ENCODE measurements around the gene FNDC4. TPM values are rescaled to one million over a fixed set of nuclear protein-coding genes. Genes with fewer than 3 reads are reported as not detected.

FNDC4 gene
- total RNA-seq, 2 experiments from 2014 or later: not detected

GRCh38 chr2:27446057-27446456 is 48.9 kb downstream of the FNDC4 start:
- H3K9me3 Mint-ChIP-seq: no peaks in the 10 kb centered on the region
- ChIA-PET POLR2A (interaction anchor here (1.3 to 2.8 kb wide), 2 partner anchors 10 to 66 kb away, joined by 3 to 5 read pairs; partner anchors contain the start of gene ZNF513), CTCF (interaction anchor here (0.7 to 1.1 kb wide), 2 partner anchors 15 to 238 kb away, joined by 3 read pairs; no protein-coding TSS in a partner anchor)
- H3K4me1 Mint-ChIP-seq (ENCODE audit: low read depth): peaks cover 5% of the 10 kb centered on the region
- TF ChIP-seq CTCF (IDR thresholded peaks at IDR 0.05): no peak
- DNase-seq: peak; percentile 40
- H3K27ac Mint-ChIP-seq: no peak overlapping the region
- H3K4me3 Mint-ChIP-seq: no peak overlapping the region
- intact Hi-C loops (cut with micrococcal nuclease): no loop called here
- H3K27me3 Mint-ChIP-seq: no peaks in the 10 kb centered on the region
- ATAC-seq: no peak
- H3K36me3 Mint-ChIP-seq (ENCODE audit: low read depth): peaks cover 23% of the 10 kb centered on the region

GRCh38 chr2:27445615-27446014 is 49.4 kb downstream of the FNDC4 start:
- H3K27ac Mint-ChIP-seq: no peak overlapping the region
- intact Hi-C loops (cut with micrococcal nuclease): no loop called here
- DNase-seq (no peak), ATAC-seq (no peak)
- TF ChIP-seq CTCF (IDR thresholded peaks at IDR 0.05): no peak
- peaks cover 5% of the 10 kb centered on the region for H3K4me1 Mint-ChIP-seq (ENCODE audit: low read depth)
- H3K36me3 Mint-ChIP-seq (ENCODE audit: low read depth): peaks cover 28% of the 10 kb centered on the region
- no peaks in the 10 kb centered on the region for H3K9me3 Mint-ChIP-seq
- CTCF ChIA-PET: interaction anchor here (1.1 kb wide), 1 partner anchor 15 kb away, joined by 3 read pairs; no protein-coding TSS in a partner anchor
- H3K27me3 Mint-ChIP-seq: no peaks in the 10 kb centered on the region
- no peak overlapping the region for H3K4me3 Mint-ChIP-seq
- POLR2A ChIA-PET: interaction anchor here (2.8 kb wide), 1 partner anchor 10 kb away, joined by 5 read pairs; no protein-coding TSS in a partner anchor

- Mint-ChIP-seq H3K4me1 (ENCODE audit: low read depth) (peaks cover 5% of the 10 kb centered on the region), H3K27me3 (no peaks in the 10 kb centered on the region), H3K36me3 (ENCODE audit: low read depth) (peaks cover 32% of the 10 kb centered on the region), H3K4me3 (no peak overlapping the region), H3K9me3 (no peaks in the 10 kb centered on the region), H3K27ac (no peak overlapping the region)
- ATAC-seq: no peak
- ChIA-PET CTCF (interaction anchor here (1.1 kb wide), 1 partner anchor 15 kb away, joined by 3 read pairs; no protein-coding TSS in a partner anchor), POLR2A (interaction anchor here (2.8 kb wide), 1 partner anchor 9 kb away, joined by 5 read pairs; no protein-coding TSS in a partner anchor)
- TF ChIP-seq CTCF (IDR thresholded peaks at IDR 0.05): no peak
- no peak for DNase-seq
- intact Hi-C loops (cut with micrococcal nuclease): no loop called here
Observed at GRCh38 chr2:27445155-27445554, 49.8 kb downstream of the FNDC4 start.

- CTCF ChIA-PET: interaction anchor here (0.8 to 1.1 kb wide), 2 partner anchors 140 to 239 kb away, joined by 3 read pairs; no protein-coding TSS in a partner anchor
- H3K9me3 Mint-ChIP-seq: no peaks in the 10 kb centered on the region
- no peaks in the 10 kb centered on the region for H3K27me3 Mint-ChIP-seq
- no peak overlapping the region for H3K4me3 Mint-ChIP-seq
- H3K27ac Mint-ChIP-seq: peak overlapping the region; percentile 13
- DNase-seq (no peak), ATAC-seq (no peak)
- POLR2A ChIA-PET: no interaction called here
- peaks cover 5% of the 10 kb centered on the region for H3K4me1 Mint-ChIP-seq (ENCODE audit: low read depth)
- TF ChIP-seq CTCF (IDR thresholded peaks at IDR 0.05): no peak
- peaks cover 36% of the 10 kb centered on the region for H3K36me3 Mint-ChIP-seq (ENCODE audit: low read depth)
- intact Hi-C loops (cut with micrococcal nuclease): no loop called here
Observed at GRCh38 chr2:27442920-27443282, 52.1 kb downstream of the FNDC4 start.

All from activated CD8-positive, alpha-beta T cell treated with anti-CD3 and anti-CD28 coated beads for 36 hours (primary cell).